ENCODE results near the gene VPS29. TPM values are rescaled to one million over a fixed set of nuclear protein-coding genes. Genes with fewer than 3 reads are reported as not detected.

VPS29 gene
- total and polyA plus RNA-seq, 2 donors (not counting 1 experiment from before 2014, with no cell fraction given), result 115 to 118 TPM

DNA sequence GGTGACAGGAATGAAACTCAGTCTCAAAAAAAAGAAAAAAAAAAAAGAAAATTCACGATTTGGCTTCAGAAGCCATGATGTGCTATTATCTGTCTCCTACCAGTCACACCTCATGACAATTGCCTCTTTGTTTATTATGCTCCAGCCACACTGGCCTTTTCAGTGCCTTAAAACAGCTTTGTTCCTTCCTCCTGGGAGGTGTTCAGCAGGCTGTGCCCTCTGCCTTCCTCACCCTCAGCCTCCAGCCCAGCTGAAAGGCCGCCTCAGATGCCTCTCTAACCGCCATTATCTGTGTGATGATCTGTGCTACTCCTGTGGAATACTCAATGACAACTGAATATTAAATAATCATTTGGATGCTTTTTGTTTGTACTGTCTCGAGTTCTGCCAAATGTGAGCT lies 43.2 kb downstream of the VPS29 start:
- ChIA-PET CTCF (interaction anchor here (0.5 to 15.2 kb wide), 4 partner anchors 9 to 143 kb away, joined by 3 to 329 read pairs (median 91); partner anchors contain the start of genes ARPC3, FAM216A and GPN3), POLR2A (interaction anchor here (0.6 to 1.2 kb wide), 3 partner anchors 9 to 23 kb away, joined by 3 read pairs; no protein-coding TSS in a partner anchor)
- H3K9ac ChIP-seq (ENCODE audit: low read length), result no peak overlapping the region
- H2AFZ ChIP-seq (ENCODE audit: insufficient read depth, low read depth, low read length, poor library complexity, severe bottlenecking), result no peak overlapping the region
- H3K4me1 ChIP-seq (ENCODE audit: control insufficient read depth in 2 of 2, insufficient read depth in 2 of 2, low read length in 2 of 2), result peaks cover 31% of the 10 kb centered on the region in 2 donors
- peaks cover 26% of the 10 kb centered on the region for H3K4me1 Mint-ChIP-seq
- H3K79me2 ChIP-seq (ENCODE audit: control insufficient read depth, insufficient read depth, low read length), result peaks cover 37% of the 10 kb centered on the region
- no peaks in the 10 kb centered on the region for H4K20me1 ChIP-seq (ENCODE audit: control insufficient read depth, insufficient read depth, low read length, poor library complexity, severe bottlenecking)
- H3K36me3 ChIP-seq (replicated peaks in 1 of 2; ENCODE audit: control extremely low read depth in 1 of 2, control insufficient read depth in 1 of 2, extremely low read depth in 1 of 2, insufficient read depth in 2 of 2, low read length in 1 of 2), result peaks cover 3 to 21% of the 10 kb centered on the region in 2 experiments
- H3K27me3 ChIP-seq (replicated peaks in 1 of 4; ENCODE audit: control extremely low read depth in 1 of 4, control insufficient read depth in 3 of 4, insufficient read depth in 4 of 4, low read length in 3 of 4), result no peaks in the 10 kb centered on the region
- H3K27ac ChIP-seq (ENCODE audit: low read length in 2 of 2), result no peak overlapping the region
- no peaks in the 10 kb centered on the region for H3K27me3 Mint-ChIP-seq
- TF ChIP-seq, protein P1, sequence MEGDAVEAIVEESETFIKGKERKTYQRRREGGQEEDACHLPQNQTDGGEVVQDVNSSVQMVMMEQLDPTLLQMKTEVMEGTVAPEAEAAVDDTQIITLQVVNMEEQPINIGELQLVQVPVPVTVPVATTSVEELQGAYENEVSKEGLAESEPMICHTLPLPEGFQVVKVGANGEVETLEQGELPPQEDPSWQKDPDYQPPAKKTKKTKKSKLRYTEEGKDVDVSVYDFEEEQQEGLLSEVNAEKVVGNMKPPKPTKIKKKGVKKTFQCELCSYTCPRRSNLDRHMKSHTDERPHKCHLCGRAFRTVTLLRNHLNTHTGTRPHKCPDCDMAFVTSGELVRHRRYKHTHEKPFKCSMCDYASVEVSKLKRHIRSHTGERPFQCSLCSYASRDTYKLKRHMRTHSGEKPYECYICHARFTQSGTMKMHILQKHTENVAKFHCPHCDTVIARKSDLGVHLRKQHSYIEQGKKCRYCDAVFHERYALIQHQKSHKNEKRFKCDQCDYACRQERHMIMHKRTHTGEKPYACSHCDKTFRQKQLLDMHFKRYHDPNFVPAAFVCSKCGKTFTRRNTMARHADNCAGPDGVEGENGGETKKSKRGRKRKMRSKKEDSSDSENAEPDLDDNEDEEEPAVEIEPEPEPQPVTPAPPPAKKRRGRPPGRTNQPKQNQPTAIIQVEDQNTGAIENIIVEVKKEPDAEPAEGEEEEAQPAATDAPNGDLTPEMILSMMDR (IDR thresholded peaks at IDR 0.05), result no peak
- no peak for TF ChIP-seq EZH2 (IDR thresholded peaks at IDR 0.05; ENCODE audit: borderline replicate concordance, insufficient read depth, low read depth, low read length, poor library complexity, severe bottlenecking)
- no peaks in the 10 kb centered on the region for H3K9me3 Mint-ChIP-seq (ENCODE audit: insufficient read depth)
- no CpG with 5 or more reads among the region's 4 CpGs for WGBS (ENCODE audit: insufficient coverage)
- intact Hi-C loops (cut with micrococcal nuclease), result no loop called here
- H3K27ac Mint-ChIP-seq, result peak overlapping the region; percentile 59
- ATAC-seq (ENCODE audit: low read depth), result no peak
- H3K4me3 Mint-ChIP-seq, result no peak overlapping the region
- H3K4me3 ChIP-seq (ENCODE audit: control extremely low read depth in 1 of 5, extremely low read depth in 1 of 5, insufficient read depth in 1 of 5, low read depth in 2 of 5, low read length in 4 of 5), result no peak overlapping the region
- H3K9me3 ChIP-seq (ENCODE audit: control extremely low read depth in 1 of 3, control insufficient read depth in 2 of 3, insufficient read depth in 1 of 3, low read length in 2 of 3), result no peaks in the 10 kb centered on the region
- no peak for DNase-seq
- no peak overlapping the region for H3K4me2 ChIP-seq (replicated peaks; ENCODE audit: low read depth, low read length, poor library complexity, severe bottlenecking)

DNA sequence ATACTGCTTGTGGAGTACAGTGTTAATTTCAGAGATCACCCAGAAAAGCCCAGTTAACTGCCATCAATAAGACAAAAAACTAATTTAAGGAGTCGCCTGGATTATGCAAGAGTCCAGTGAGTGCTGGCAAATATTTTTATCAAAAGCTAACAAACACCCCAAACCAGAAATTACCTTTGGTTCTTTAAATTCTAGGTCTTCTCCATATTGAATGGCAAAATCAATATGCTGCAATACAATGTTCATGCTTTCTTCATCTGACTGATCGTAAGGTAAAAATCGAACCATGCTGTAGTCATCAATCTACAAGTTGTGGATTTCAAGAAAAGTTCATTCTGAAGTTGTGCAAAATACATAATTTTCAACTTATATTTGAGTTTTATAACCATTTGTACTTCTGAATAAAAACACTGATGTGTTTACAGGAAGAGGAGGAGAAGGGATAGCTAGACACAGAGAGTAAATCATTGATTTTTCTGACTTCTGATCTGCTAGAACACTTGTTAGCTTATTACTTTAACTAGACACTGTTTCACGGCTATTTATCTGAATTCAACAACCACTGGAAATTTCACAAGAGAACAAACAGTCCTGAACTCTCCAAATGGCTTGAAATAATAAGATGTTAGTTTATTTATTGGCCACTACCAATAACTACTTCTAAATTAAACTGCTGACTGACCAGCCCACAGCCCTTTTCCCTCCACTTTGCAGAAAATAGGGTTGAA lies 48.2 kb downstream of the VPS29 start:
- TF ChIP-seq, protein P1 (IDR thresholded peaks at IDR 0.05), result no peak
- TF ChIP-seq EZH2 (IDR thresholded peaks at IDR 0.05; ENCODE audit: borderline replicate concordance, insufficient read depth, low read depth, low read length, poor library complexity, severe bottlenecking), result no peak
- H3K4me3 Mint-ChIP-seq, result no peak overlapping the region
- intact Hi-C loops (cut with micrococcal nuclease), result loop anchor here (5.0 kb wide), 1 partner anchor 99 kb away; no protein-coding TSS in a partner anchor
- H3K4me1 Mint-ChIP-seq, result peaks cover 39% of the 10 kb centered on the region
- CTCF ChIA-PET, result interaction anchor here (0.6 to 15.2 kb wide), 8 partner anchors 15 to 457 kb away, joined by 3 to 329 read pairs (median 4); partner anchors contain the start of genes FAM216A and GPN3
- Histone ChIP-seq H3K4me1 (ENCODE audit: control insufficient read depth in 2 of 2, insufficient read depth in 2 of 2, low read length in 2 of 2) (peaks cover 41 to 48% of the 10 kb centered on the region in 2 donors), H3K27ac (ENCODE audit: low read length in 2 of 2) (no peak overlapping the region), H3K36me3 (replicated peaks in 1 of 2; ENCODE audit: control extremely low read depth in 1 of 2, control insufficient read depth in 1 of 2, extremely low read depth in 1 of 2, insufficient read depth in 2 of 2, low read length in 1 of 2) (peaks cover 1 to 13% of the 10 kb centered on the region in 2 experiments), H3K4me3 (ENCODE audit: control extremely low read depth in 1 of 5, extremely low read depth in 1 of 5, insufficient read depth in 1 of 5, low read depth in 2 of 5, low read length in 4 of 5) (no peak overlapping the region), H3K9me3 (ENCODE audit: control extremely low read depth in 1 of 3, control insufficient read depth in 2 of 3, insufficient read depth in 1 of 3, low read length in 2 of 3) (no peaks in the 10 kb centered on the region), H3K9ac (ENCODE audit: low read length) (no peak overlapping the region), H3K4me2 (replicated peaks; ENCODE audit: low read depth, low read length, poor library complexity, severe bottlenecking) (no peak overlapping the region), H3K79me2 (ENCODE audit: control insufficient read depth, insufficient read depth, low read length) (peaks cover 33% of the 10 kb centered on the region), H4K20me1 (ENCODE audit: control insufficient read depth, insufficient read depth, low read length, poor library complexity, severe bottlenecking) (peaks cover 13% of the 10 kb centered on the region), H2AFZ (ENCODE audit: insufficient read depth, low read depth, low read length, poor library complexity, severe bottlenecking) (no peak overlapping the region), H3K27me3 (replicated peaks in 1 of 4; ENCODE audit: control extremely low read depth in 1 of 4, control insufficient read depth in 3 of 4, insufficient read depth in 4 of 4, low read length in 3 of 4) (no peaks in the 10 kb centered on the region)
- H3K27me3 Mint-ChIP-seq, result no peaks in the 10 kb centered on the region
- no peak for DNase-seq
- no peak overlapping the region for H3K27ac Mint-ChIP-seq
- WGBS (ENCODE audit: insufficient coverage), result no CpG with 5 or more reads among the region's 4 CpGs
- POLR2A ChIA-PET, result no interaction called here
- ATAC-seq (ENCODE audit: low read depth), result no peak
- no peaks in the 10 kb centered on the region for H3K9me3 Mint-ChIP-seq (ENCODE audit: insufficient read depth)

Measured in B cell (primary cell).